HEK293 (cell line): ENCODE results near the gene PNN.
"Not testable (repeated sequence)": the region's sequence is repeated elsewhere in the genome, so short reads cannot be mapped to it uniquely, and the experiment has no call there.

Experiments used
- CTCF ChIA-PET: fragments of 350-600 bp; formaldehyde crosslinking; extraction: SDS; loops from one replicate; lab custom pipeline; 2021; ENCODE audit warnings: antibody characterized with exemption; lab: Yijun Ruan, JAX
- POLR2A ChIA-PET: fragments of 300-600 bp; formaldehyde crosslinking; extraction: SDS; loops from one replicate; lab custom pipeline; 2020; ENCODE audit warnings: antibody characterized with exemption, inconsistent platforms; lab: Yijun Ruan, JAX
- H3K27ac ChIP-seq: fragments of 200-500 bp; sonication (Bioruptor generic); 2 replicates; pipeline ENCODE4 v1.5.1; 2014; ENCODE audit warnings: low read depth, low read length, control low read depth, inconsistent platforms; ENCODE audit errors: extremely low read depth
- H3K36me3 ChIP-seq, 2 experiments: fragments of 200-500 bp in 1 of 2; sonication (Bioruptor generic) in 1 of 2; 1 replicate in 1 of 2; 2 replicates in 1 of 2; pipeline ENCODE4 v1.5.1; 2014 to 2017; ENCODE audit warnings: inconsistent platforms in 2 of 2, low read length in 2 of 2; ENCODE audit not compliant: control insufficient read depth in 2 of 2, insufficient read depth in 1 of 2
- H3K4me1 ChIP-seq: fragments of 200-500 bp; sonication (Bioruptor generic); 2 replicates; pipeline ENCODE4 v1.5.1; 2014; ENCODE audit warnings: mild to moderate bottlenecking, low read length, inconsistent platforms; ENCODE audit not compliant: control insufficient read depth, insufficient read depth
- H3K4me3 ChIP-seq: 2 replicates; pipeline ENCODE4 v1.5.1; 2011; ENCODE audit warnings: low read depth, mild to moderate bottlenecking, control low read depth, low read length, moderate library complexity
- H3K9me3 ChIP-seq: fragments of 200-500 bp; sonication (Bioruptor generic); 2 replicates; pipeline ENCODE4 v1.5.1; 2014; ENCODE audit warnings: low read depth, low read length, inconsistent platforms; ENCODE audit not compliant: control insufficient read depth, insufficient read depth
- GFI1B ChIP-seq: fragments of 450-650 bp; formaldehyde crosslinking; IDR thresholded peaks from 2 replicates; pipeline ENCODE4 v1.5.1; 2016; ENCODE audit warnings: missing biosample characterization, missing genetic modification characterization
- IKZF3 ChIP-seq: fragments of 450-650 bp; IDR thresholded peaks from 2 replicates; pipeline ENCODE4 v1.5.0; 2018; ENCODE audit warnings: missing biosample characterization, mild to moderate bottlenecking, missing genetic modification characterization, moderate library complexity
- KLF10 ChIP-seq: fragments of 450-650 bp; IDR thresholded peaks from 2 replicates; pipeline ENCODE4 v1.5.1; 2018; ENCODE audit warnings: missing biosample characterization, mild to moderate bottlenecking, missing genetic modification characterization
- SP2 ChIP-seq: fragments of 450-650 bp; formaldehyde crosslinking; IDR thresholded peaks from 2 replicates; pipeline ENCODE4 v1.5.1; 2016; ENCODE audit warnings: missing biosample characterization, missing genetic modification characterization
- ZBTB21 ChIP-seq: fragments of 450-650 bp; formaldehyde crosslinking; IDR thresholded peaks from 2 replicates; pipeline ENCODE4 v1.5.1; 2017; ENCODE audit warnings: missing biosample characterization, missing genetic modification characterization
- ZEB2 ChIP-seq: fragments of 450-650 bp; formaldehyde crosslinking; IDR thresholded peaks from 2 replicates; pipeline ENCODE4 v1.5.1; 2016; ENCODE audit warnings: missing biosample characterization, missing genetic modification characterization
- ZFP37 ChIP-seq: fragments of 450-650 bp; formaldehyde crosslinking; IDR thresholded peaks from 2 replicates; pipeline ENCODE4 v1.5.1; 2016; ENCODE audit warnings: missing biosample characterization, missing genetic modification characterization
- ZIC2 ChIP-seq: fragments of 450-650 bp; formaldehyde crosslinking; IDR thresholded peaks from 2 replicates; pipeline ENCODE4 v1.5.1; 2016; ENCODE audit warnings: missing biosample characterization, missing genetic modification characterization
- ZNF121 ChIP-seq: fragments of 450-650 bp; formaldehyde crosslinking; IDR thresholded peaks from 2 replicates; pipeline ENCODE4 v1.5.1; 2016; ENCODE audit warnings: missing biosample characterization, missing genetic modification characterization
- ZNF211 ChIP-seq: fragments of 450-650 bp; formaldehyde crosslinking; IDR thresholded peaks from 2 replicates; pipeline ENCODE4 v1.5.1; 2016; ENCODE audit warnings: low read depth, missing biosample characterization, missing genetic modification characterization
- ZNF335 ChIP-seq: fragments of 450-650 bp; formaldehyde crosslinking; conservative IDR thresholded peaks from 2 replicates; pipeline ENCODE4 v1.5.1; 2016; ENCODE audit warnings: missing biosample characterization, missing genetic modification characterization
- ZNF341 ChIP-seq: fragments of 450-650 bp; formaldehyde crosslinking; IDR thresholded peaks from 2 replicates; pipeline ENCODE4; 2016; ENCODE audit warnings: low read depth, missing biosample characterization, missing genetic modification characterization
- ZNF473 ChIP-seq: fragments of 450-650 bp; formaldehyde crosslinking; IDR thresholded peaks from 2 replicates; pipeline ENCODE4 v1.5.1; 2017; ENCODE audit warnings: missing biosample characterization, missing genetic modification characterization
- ZNF664 ChIP-seq: fragments of 450-650 bp; formaldehyde crosslinking; IDR thresholded peaks from 2 replicates; pipeline ENCODE4 v1.5.1; 2016; ENCODE audit warnings: missing biosample characterization, missing genetic modification characterization
- ZNF768 ChIP-seq: fragments of 450-650 bp; formaldehyde crosslinking; IDR thresholded peaks from 2 replicates; pipeline ENCODE4 v1.5.1; 2018; ENCODE audit warnings: missing biosample characterization, mild to moderate bottlenecking, missing genetic modification characterization
- ZXDB ChIP-seq: fragments of 450-650 bp; formaldehyde crosslinking; IDR thresholded peaks from 2 replicates; pipeline ENCODE4 v1.5.1; 2016; ENCODE audit warnings: missing biosample characterization, missing genetic modification characterization
- TF ChIP-seq, protein P1 (sequence below): fragments of 450-650 bp; formaldehyde crosslinking; IDR thresholded peaks from 2 replicates; pipeline ENCODE4 v1.5.1; 2016; ENCODE audit warnings: missing biosample characterization, missing genetic modification characterization
- TF ChIP-seq, protein P2 (sequence below): fragments of 450-650 bp; formaldehyde crosslinking; IDR thresholded peaks from 2 replicates; pipeline ENCODE4 v1.5.1; 2016; ENCODE audit warnings: missing biosample characterization, missing genetic modification characterization
- TF ChIP-seq, protein P3 (sequence below): fragments of 450-650 bp; formaldehyde crosslinking; IDR thresholded peaks from 2 replicates; pipeline ENCODE4 v1.5.1; 2016; ENCODE audit warnings: missing biosample characterization, missing genetic modification characterization
- TF ChIP-seq, protein P4 (sequence below): fragments of 450-650 bp; formaldehyde crosslinking; IDR thresholded peaks from 2 replicates; pipeline ENCODE4 v1.5.1; 2017; ENCODE audit warnings: missing biosample characterization, missing genetic modification characterization
- TF ChIP-seq, protein P5 (sequence below): fragments of 450-650 bp; formaldehyde crosslinking; IDR thresholded peaks from 2 replicates; pipeline ENCODE4 v1.5.1; 2016; ENCODE audit warnings: missing biosample characterization, missing genetic modification characterization

PNN gene

DNA sequence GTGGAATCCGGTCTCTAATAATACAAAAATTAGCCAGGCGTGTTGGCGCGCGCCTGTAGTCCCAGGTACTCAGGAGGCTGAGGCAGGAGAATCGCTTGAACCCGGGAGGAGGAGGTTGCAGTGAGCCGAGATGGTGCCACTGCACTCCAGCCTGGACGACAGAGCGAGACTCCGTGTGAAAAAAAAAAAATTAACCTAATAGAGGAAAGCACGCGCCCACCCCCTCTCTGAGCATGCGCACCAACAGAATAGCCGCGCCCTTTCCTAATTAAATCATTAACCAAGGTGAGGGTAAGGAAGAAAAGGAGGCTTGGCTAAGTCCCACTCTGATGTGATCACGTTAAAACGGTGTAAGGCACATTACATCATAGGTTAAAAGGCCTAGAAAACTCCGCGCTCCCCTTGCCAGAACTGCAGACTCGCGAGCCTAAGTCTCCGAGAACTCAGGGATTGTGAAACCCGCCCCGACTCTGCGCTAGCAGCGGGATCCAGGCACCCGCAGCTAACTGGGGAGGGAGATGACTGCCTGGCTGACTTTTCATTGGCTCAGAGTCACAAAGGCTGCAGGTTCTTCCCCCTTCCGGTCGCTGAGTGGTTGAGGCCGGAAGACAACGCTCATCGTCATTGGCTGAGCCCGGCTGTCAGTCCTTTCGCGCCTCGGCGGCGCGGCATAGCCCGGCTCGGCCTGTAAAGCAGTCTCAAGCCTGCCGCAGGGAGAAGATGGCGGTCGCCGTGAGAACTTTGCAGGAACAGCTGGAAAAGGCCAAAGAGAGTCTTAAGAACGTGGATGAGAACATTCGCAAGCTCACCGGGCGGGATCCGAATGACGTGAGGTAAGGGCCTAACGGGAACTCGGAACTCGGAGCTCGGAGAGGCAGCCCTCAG is at the start of gene PNN (continued):
- TF ChIP-seq, protein P1, sequence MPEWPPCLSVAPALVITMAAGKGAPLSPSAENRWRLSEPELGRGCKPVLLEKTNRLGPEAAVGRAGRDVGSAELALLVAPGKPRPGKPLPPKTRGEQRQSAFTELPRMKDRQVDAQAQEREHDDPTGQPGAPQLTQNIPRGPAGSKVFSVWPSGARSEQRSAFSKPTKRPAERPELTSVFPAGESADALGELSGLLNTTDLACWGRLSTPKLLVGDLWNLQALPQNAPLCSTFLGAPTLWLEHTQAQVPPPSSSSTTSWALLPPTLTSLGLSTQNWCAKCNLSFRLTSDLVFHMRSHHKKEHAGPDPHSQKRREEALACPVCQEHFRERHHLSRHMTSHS (tag by site-specific recombination) = no peak
- TF ChIP-seq ZXDB (peak; percentile 37), ZNF768 (tag by site-specific recombination) (no peak), ZIC2 (peak; percentile 61; the same call in 1 of the 2 replicates), ZEB2 (tag by site-specific recombination) (peak; percentile 64; the same call in 1 of the 2 replicates), ZNF211 (tag by site-specific recombination) (no peak), ZNF473 (tag by site-specific recombination) (no peak), GFI1B (tag by site-specific recombination) (no peak), ZFP37 (no peak), ZNF341 (tag by site-specific recombination) (peak; percentile 30), ZNF121 (tag by site-specific recombination) (peak; percentile 89), SP2 (tag by site-specific recombination) (peak; percentile 95), KLF10 (tag by site-specific recombination) (peak; percentile 91), ZNF664 (tag by site-specific recombination) (0 out of 2 replicates have a peak, but pooled peaks have one; percentile 7), IKZF3 (tag by site-specific recombination) (0 out of 2 replicates have a peak, but pooled peaks have one; percentile 27), ZNF335 (tag by site-specific recombination) (peak; percentile 46), ZBTB21 (peak; percentile 94)
- TF ChIP-seq, protein P2, sequence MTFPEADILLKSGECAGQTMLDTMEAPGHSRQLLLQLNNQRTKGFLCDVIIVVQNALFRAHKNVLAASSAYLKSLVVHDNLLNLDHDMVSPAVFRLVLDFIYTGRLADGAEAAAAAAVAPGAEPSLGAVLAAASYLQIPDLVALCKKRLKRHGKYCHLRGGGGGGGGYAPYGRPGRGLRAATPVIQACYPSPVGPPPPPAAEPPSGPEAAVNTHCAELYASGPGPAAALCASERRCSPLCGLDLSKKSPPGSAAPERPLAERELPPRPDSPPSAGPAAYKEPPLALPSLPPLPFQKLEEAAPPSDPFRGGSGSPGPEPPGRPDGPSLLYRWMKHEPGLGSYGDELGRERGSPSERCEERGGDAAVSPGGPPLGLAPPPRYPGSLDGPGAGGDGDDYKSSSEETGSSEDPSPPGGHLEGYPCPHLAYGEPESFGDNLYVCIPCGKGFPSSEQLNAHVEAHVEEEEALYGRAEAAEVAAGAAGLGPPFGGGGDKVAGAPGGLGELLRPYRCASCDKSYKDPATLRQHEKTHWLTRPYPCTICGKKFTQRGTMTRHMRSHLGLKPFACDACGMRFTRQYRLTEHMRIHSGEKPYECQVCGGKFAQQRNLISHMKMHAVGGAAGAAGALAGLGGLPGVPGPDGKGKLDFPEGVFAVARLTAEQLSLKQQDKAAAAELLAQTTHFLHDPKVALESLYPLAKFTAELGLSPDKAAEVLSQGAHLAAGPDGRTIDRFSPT = 0 out of 2 replicates have a peak, but pooled peaks have one; percentile 26
- TF ChIP-seq, protein P3, sequence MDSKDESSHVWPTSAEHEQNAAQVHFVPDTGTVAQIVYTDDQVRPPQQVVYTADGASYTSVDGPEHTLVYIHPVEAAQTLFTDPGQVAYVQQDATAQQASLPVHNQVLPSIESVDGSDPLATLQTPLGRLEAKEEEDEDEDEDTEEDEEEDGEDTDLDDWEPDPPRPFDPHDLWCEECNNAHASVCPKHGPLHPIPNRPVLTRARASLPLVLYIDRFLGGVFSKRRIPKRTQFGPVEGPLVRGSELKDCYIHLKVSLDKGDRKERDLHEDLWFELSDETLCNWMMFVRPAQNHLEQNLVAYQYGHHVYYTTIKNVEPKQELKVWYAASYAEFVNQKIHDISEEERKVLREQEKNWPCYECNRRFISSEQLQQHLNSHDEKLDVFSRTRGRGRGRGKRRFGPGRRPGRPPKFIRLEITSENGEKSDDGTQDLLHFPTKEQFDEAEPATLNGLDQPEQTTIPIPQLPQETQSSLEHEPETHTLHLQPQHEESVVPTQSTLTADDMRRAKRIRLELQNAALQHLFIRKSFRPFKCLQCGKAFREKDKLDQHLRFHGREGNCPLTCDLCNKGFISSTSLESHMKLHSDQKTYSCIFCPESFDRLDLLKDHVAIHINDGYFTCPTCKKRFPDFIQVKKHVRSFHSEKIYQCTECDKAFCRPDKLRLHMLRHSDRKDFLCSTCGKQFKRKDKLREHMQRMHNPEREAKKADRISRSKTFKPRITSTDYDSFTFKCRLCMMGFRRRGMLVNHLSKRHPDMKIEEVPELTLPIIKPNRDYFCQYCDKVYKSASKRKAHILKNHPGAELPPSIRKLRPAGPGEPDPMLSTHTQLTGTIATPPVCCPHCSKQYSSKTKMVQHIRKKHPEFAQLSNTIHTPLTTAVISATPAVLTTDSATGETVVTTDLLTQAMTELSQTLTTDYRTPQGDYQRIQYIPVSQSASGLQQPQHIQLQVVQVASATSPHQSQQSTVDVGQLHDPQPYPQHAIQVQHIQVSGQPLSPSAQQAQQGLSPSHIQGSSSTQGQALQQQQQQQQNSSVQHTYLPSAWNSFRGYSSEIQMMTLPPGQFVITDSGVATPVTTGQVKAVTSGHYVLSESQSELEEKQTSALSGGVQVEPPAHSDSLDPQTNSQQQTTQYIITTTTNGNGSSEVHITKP (tag by site-specific recombination) = peak; percentile 99
- TF ChIP-seq, protein P4, sequence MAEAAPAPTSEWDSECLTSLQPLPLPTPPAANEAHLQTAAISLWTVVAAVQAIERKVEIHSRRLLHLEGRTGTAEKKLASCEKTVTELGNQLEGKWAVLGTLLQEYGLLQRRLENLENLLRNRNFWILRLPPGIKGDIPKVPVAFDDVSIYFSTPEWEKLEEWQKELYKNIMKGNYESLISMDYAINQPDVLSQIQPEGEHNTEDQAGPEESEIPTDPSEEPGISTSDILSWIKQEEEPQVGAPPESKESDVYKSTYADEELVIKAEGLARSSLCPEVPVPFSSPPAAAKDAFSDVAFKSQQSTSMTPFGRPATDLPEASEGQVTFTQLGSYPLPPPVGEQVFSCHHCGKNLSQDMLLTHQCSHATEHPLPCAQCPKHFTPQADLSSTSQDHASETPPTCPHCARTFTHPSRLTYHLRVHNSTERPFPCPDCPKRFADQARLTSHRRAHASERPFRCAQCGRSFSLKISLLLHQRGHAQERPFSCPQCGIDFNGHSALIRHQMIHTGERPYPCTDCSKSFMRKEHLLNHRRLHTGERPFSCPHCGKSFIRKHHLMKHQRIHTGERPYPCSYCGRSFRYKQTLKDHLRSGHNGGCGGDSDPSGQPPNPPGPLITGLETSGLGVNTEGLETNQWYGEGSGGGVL (tag by site-specific recombination) = peak; percentile 74
- TF ChIP-seq, protein P5, sequence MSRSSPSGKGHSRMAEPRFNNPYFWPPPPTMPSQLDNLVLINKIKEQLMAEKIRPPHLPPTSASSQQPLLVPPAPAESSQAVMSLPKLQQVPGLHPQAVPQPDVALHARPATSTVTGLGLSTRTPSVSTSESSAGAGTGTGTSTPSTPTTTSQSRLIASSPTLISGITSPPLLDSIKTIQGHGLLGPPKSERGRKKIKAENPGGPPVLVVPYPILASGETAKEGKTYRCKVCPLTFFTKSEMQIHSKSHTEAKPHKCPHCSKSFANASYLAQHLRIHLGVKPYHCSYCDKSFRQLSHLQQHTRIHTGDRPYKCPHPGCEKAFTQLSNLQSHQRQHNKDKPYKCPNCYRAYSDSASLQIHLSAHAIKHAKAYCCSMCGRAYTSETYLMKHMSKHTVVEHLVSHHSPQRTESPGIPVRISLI (tag by site-specific recombination) = peak; percentile 93
- TF ChIP-seq, all 188 proteins: peak for 34

DNA sequence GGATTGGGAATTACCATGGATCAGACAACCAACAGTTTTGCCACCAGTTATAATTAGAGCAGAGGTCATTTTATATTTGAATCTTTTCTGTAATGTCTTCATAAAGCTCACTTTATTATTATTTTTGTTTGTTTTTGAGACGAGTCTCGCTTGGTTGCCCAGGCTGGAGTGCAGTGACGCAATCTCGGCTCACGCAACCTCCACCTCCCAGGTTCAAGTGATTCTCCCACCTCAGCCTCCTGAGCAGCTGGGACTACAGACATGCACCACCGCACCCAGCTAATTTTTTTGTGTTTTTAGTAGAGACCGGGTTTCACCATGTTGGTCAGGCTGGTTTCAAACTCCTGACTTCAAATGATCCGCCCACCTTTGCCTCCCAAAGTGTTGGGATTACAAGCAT is 37.2 kb upstream of the PNN start:
- ChIA-PET CTCF (interaction anchor here (0.6 to 0.7 kb wide), 2 partner anchors 25 to 568 kb away, joined by 3 read pairs; no protein-coding TSS in a partner anchor), POLR2A (interaction anchor here (0.9 kb wide), 1 partner anchor 32 kb away, joined by 5 read pairs; the partner anchor contains the start of gene TRAPPC6B)
- H3K36me3 ChIP-seq = peaks cover 56 to 57% of the 10 kb centered on the region in 2 experiments
- not testable (repeated sequence) for H3K27ac ChIP-seq, H3K4me1 ChIP-seq, H3K9me3 ChIP-seq, H3K4me3 ChIP-seq
